Forelimb muscle (tissue), 1 donor: ENCODE results near the gene ZKSCAN2. TPM values are rescaled to one million over a fixed set of nuclear protein-coding genes. Genes with fewer than 3 reads are reported as not detected.

Experiments used
- DNase-seq: peaks from one replicate; pipeline ENCODE4 v3.0.0-alpha.2; 2013; ENCODE audit warnings: low read depth
- polyA plus RNA-seq: library from polyadenylated mRNA; unstranded; fragments of 120-200 nt; gene quantifications from one replicate; pipeline ENCODE4 v1.2.1, GENCODE V29; 2013; ENCODE audit not compliant: insufficient read length

Gene ZKSCAN2
- polyA plus RNA-seq, 1 donor: 5.0 TPM

- no peak for DNase-seq
Measured at GRCh38 chr16:25223964-25224363, 33.7 kb downstream of the ZKSCAN2 start.

DNA sequence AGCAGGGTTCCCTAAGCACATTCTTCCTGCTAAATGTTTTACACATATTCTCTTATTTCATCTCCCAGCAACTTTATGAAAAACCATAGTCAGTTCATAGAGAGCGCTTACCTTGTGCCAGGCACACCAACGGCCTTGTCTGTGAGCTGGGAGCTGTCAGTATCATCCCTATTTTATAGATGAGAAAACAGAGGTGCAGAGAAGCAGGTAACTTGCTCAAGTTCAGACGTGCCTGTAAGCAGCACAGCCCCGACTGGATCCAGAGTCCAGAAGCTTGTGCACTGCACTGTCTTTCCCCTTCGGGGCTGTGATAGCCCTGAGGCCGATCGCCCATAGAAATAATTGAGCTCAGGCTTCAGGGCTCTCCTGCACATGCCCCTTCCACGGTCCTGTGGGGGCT lies 34.7 kb downstream of the ZKSCAN2 start:
- no peak for DNase-seq

GRCh38 chr16:25219070-25219737 lies 38.4 kb downstream of the ZKSCAN2 start:
- no peak for DNase-seq

DNA sequence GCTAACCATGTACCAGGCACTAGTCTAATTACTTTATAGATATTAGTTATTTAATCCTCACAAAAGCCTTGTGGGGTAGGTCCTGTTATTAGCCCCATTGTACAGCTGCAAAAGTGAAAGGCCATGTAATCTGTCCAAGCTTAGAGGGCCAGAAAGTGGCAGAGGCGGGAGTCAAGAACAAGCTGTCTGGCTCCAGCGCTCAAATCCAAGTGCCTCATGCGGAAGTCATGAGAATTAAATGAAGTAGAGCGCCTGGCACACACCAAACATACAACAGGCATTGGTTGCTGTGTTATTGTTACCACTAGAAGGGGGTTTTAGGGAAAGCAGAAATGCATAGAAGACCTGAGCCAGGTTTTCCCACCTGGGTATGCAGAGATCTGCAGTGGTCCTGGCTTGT lies 39.7 kb downstream of the ZKSCAN2 start:
- DNase-seq: no peak

GRCh38 chr16:25217112-25217511 lies 40.5 kb downstream of the ZKSCAN2 start:
- DNase-seq: no peak

- DNase-seq: no peak
Measured at GRCh38 chr16:25213709-25214397, 43.8 kb downstream of the ZKSCAN2 start.

- DNase-seq: no peak
Measured at GRCh38 chr16:25212636-25213035, 45.0 kb downstream of the ZKSCAN2 start.

DNA sequence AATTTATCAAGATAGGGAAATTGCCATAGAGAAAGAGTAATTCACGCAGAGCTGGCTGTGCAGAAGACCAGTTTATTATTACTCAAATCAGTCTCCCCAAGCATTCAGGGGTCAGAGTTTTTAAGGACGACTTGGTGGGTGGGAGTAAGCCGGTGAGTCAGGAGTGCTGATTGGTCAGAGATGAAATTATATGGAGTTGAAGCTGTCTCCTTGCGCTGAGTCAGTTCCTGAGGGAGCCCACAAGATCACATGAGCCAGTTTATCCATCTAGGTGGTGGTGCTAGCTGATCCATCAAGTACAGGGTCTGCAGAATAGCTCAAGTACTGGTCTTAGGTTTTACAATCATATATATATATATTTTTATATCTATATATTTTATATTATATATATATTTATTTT lies 46.9 kb downstream of the ZKSCAN2 start:
- no peak for DNase-seq

DNA sequence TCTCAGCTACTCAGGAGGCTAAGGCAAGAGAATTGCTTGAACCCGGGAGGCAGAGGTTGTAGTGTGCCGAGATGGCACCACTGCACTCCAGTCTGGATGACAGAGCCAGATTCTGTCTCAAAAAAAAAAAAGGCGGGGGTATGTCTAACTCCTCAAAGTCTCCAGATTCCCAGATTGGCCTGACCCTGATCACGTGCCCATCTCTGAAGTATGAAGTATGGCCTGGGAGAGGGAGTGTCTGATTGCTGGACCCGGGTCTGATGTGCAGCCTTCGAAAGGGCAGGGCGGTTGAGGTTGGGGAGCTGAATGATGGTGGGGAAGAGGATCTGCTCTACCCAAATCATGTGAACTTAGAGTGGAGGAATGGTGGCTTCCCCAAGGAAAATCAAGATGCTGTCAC lies 58.2 kb downstream of the ZKSCAN2 start:
- DNase-seq: no peak

- DNase-seq: no peak
Measured at GRCh38 chr16:25198021-25198420, 59.6 kb downstream of the ZKSCAN2 start.

- no peak for DNase-seq
Measured at GRCh38 chr16:25194273-25194878, 63.3 kb downstream of the ZKSCAN2 start.

DNA sequence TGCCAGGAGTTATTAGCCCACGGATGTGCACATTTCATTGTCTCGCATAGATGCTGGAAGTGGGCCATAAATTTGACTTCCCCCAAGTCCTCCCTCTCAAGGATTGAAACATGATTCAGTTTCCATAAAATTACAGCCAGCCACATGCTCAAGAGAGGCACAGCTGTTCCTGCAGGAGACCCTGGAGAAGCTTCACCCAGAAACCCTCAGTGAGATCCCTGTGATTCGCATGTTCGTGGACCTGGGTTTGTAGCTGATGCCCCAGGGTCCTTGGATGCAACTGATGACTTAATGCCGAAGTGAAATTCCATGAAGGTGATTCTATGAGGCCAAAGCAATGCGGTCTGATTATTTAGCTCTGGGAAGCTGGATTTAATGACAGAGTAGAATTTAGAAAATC lies 65.5 kb downstream of the ZKSCAN2 start:
- DNase-seq: no peak

DNA sequence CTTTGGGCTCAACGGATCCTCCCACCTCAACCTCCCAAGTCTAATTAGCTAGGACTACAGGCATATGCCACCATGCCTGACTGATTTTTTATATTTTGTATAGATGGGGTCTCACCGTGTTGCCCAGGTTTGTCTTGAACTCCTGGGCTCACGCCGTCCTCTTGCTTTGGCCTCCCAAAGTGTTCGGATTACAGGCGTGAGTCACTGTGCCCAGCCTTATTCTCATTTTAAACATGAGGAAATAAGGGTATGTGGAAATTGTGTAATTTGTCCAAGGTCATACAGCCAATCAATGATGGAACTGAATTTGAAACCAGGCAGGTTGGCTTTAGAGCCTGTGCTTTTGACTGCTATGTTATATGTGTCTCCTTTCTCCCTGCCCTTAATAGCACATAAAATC lies 68.3 kb downstream of the ZKSCAN2 start:
- no peak for DNase-seq

DNA sequence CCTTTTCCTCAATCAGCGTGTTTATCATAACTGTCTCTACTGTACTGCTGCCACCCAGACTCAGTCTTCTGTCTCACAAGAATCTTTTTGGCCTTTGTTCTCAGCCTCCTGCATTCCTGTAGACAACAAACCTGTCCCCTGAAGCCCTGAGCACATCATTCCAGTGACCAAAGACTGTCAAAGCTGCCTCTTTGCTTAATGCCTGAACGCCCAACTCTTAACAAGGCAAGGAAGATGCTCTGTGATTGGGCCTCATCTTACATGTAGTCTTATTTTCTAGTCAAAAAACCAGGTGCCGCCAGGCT lies 70.2 kb downstream of the ZKSCAN2 start:
- no peak for DNase-seq

Other genes starting within 250 kb of the ZKSCAN2 start
- gene ARHGAP17, start 242.5 kb downstream of the ZKSCAN2 start, polyA plus RNA-seq: 36.7 TPM
- gene LCMT1, start 146.1 kb downstream of the ZKSCAN2 start, polyA plus RNA-seq: 38.8 TPM
- 0.10 TPM for gene AQP8, start 40.9 kb downstream of the ZKSCAN2 start, polyA plus RNA-seq